ENCODE results near the gene STMN1.
"Not testable (repeated sequence)": the region's sequence is repeated elsewhere in the genome, so short reads cannot be mapped to it uniquely, and the experiment has no call there.

Gene STMN1

DNA sequence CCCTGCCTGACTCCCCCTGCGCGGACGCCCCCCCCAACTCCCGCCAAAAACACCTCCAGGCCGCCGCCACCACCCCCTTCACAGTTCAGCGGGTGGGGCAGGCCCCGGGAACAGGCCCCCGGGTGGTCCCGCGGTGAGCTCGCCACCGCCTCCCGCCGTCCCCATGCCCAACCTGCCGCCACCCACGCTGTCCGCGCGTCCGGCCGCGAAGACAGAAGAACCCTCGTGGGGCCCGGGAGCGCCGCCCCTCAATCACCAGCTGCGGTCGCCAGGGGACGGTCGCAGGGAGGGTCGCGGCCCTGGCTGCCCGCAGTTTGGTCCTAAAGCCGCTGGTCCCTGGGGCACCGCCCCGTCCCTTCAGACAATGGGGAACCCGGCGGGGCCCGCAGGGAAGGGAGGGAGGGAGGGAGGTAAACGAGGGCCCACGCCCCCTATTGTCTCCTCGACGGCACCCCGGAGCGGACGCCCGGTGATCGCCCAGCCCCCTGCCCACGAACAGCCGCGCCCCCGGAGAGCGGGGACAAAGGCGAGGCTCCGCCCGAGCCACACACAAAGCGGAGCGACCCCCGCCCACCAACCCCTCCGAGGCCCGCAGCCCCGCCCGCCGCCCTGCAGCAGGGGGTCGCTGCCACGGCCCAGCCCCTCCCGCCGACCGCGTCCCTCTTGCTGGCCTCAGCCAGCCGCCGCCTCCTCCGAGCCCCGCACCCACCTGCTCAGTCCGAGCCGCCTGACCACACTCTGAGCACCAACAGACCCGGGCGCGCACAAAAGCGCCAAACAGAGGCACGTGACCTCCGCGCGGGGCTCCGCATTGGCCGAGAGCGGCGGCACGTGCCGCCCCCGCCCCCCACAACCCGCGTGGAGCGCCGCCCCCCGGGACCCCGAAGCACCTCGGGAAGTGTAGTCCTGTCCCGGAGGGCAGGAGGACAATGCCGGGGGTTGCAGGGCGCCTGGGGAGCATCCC, at the start of gene STMN1:
STMN1 (minus strand) TSS at position 740 of the 964 bp plus-strand sequence. CDS start 1,743 bp downstream, outside the sequence.
- DNase-seq: peak; percentile 81

DNA sequence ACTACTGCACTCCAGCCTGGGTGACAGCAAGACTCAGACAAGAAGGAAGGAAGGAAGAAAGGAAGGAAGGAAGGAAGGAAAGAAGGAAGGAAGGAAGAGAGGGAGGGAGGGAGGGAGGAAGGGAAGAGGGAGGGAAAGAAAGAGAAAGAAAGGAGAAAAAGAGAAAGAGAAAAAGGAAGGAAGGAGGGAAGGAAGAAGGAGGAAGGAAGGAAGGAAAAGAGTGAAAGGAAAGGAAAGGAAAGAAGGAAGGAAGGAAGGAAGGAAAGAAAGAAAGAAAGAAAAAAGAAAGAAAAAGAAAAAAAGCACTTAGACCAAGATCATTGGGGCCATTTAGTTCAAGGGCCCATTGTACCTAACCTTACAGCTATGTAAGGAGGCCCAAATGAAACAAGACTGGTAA, 49.3 kb upstream of the STMN1 start:
- DNase-seq: no peak

DNA sequence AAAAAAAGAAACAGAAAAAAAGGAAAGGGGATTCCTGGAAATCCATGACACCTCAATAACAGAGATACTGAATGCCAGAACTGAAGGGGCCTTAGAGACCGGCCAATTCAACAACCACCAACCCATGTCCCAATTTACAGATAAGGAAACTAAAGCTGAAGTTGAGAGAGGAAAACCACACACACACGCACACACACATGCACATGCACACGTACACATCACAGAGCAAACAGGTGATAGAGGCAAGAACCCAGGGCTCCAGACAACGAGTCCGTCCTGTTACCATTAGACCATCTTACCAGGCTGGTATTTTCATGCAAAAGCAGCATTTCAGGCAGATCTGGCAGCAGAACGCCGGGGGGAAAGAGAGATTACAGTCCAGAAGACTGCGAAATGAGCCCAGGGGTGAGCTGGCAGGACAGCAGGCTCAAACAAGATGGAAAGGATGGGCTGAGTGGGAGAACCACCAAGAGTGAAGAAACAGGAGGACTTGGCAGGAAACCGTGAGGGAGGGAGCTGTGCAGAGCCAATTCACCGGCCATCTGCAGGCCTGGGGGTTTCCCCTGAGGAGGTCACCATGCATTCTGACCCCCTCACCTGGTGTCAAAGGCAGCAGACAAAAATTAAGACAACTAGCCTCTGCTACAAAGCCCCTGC, 48.2 kb upstream of the STMN1 start:
- no peak for DNase-seq

DNA sequence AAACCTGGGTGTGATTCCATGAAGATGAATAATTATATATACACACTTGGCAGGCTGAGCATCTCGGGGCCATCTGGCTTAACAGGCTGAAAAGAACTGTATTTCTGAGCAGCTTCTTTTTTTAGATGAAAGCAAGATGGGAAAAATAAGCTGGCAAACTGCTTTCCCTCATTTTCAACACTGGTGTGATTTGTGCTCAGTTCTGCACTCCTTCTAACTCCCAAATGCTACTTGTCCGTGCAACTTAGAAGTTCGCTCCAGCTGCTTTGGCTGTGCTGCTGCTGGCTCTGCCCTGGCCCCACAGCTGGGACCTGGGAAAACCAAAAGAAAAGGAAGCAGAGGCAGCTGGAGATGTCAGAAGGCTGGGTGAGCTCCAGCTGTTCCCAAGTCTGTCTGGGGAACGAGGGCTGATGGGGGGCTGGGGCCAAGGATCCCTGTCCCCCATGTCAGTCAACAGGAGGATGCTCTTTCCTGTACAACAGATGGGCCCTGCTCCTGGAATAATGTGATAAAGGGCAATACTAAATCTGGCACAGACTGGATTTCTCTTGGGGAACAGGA, 46.7 kb upstream of the STMN1 start:
- no peak for DNase-seq

DNA sequence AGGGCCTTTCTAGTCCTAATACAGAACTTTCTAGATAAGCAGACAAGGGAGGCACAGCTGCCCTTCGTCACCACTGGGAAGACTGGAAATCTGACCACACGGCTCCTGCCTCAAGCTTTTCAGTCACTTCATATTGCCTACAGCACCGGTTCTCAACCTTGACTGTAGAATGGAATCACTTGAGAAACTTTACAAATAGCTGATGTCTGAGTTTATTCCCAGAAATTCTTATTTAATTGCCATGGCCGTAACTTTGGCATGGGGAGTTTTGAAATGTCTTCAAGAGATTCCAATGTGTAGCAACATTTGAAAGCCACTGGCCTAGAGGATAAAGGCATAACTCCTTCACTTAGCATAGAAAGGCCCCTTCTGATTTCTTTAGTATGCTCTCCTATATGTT, 42.4 kb upstream of the STMN1 start:
- no peak for DNase-seq

DNA sequence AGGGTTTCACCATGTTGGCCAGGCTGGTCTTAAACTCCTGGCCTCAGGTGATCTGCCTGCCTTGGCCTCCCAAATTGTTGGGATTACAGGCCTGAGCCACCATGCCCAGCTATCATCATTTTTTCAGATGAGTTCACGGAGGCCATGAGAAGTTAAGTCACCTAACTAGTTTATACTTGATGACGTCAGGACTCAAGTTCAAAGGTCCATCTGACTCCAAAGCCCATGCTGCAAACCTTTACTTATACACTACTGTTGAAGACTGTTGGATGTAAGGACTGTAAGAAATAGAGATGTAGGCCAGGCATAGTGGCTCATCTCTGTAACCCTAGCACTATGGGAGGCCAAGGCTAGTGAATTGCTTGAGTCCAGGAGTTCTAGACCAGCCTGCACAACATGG, 40.8 kb upstream of the STMN1 start:
- DNase-seq: no peak

DNA sequence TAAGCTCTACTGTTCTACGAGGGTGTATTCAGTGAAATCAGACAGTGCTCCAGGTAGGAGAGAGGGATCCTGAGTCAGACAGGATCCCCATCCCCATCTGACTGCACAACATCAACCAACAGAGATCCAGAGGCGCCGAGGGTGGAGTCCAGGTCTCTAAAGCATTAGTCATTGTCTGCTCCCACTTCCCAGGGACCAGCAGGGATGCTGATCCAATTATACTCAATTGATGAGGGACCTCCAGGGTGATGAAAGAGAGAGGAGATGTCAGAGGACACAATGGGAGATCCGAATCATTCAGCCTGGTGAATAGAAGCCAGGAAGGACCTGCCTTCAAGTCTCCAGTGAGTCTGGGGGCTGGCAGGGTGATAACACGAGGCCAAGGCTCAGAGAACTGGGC, 39.5 kb upstream of the STMN1 start:
- DNase-seq: no peak

DNA sequence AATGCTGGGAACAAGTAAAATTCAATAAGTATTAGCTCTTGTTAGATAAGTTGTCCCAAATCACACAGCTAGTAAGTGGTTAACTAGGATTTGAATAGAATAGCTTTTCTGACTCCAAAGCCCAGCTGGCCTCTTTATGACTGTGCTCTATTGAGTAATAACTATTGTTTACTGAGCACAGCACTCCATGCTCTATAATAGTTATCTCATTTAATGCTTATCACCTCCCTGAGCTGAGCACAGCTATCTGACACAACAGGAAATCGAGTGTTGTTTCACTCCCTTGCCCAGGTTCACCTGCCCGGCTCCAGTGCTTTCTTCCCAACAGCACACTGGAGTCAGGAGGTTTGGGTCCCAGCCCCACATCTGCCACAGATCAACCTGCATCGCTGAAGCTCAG, 38.8 kb upstream of the STMN1 start:
- no peak for DNase-seq

DNA sequence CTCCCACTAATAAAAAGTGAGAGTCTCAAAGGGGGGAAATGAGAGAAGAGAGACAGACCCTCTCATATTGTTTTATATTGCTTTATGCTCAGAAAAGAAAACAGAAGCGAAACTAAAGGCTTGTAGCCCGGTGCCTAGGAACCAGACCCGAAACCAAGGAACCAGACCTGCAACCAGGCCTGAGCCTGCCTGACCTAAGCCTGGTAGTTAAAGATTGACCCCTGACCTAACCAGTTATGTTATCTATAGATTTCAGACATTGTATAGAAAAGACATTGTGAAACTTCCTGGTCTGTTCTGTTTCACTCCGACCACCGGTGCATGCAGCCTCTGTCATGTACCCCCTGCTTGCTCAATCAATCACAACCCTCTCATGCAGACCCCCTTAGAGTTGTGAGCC, 37.3 kb upstream of the STMN1 start:
- DNase-seq: not testable (repeated sequence)

DNA sequence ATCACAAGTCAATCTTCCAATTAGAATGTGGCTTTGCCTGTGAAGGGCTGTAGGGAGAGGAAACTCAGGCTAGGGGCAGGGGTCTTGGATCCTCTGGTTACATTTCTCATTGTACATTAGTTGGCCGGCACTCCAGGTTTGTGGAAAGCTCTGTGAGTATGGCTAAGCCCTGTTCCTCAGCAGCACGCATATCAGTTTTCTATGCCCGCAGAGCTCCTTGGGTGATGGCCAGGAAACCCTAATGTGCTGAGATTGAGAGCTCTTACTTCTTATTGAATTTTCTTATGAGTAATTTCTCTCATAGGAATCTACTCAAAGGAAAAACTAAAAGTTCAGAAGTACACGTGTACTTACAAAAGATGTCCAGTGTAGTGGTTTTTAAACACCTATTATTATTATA, 30.7 kb upstream of the STMN1 start:
- DNase-seq: no peak

DNA sequence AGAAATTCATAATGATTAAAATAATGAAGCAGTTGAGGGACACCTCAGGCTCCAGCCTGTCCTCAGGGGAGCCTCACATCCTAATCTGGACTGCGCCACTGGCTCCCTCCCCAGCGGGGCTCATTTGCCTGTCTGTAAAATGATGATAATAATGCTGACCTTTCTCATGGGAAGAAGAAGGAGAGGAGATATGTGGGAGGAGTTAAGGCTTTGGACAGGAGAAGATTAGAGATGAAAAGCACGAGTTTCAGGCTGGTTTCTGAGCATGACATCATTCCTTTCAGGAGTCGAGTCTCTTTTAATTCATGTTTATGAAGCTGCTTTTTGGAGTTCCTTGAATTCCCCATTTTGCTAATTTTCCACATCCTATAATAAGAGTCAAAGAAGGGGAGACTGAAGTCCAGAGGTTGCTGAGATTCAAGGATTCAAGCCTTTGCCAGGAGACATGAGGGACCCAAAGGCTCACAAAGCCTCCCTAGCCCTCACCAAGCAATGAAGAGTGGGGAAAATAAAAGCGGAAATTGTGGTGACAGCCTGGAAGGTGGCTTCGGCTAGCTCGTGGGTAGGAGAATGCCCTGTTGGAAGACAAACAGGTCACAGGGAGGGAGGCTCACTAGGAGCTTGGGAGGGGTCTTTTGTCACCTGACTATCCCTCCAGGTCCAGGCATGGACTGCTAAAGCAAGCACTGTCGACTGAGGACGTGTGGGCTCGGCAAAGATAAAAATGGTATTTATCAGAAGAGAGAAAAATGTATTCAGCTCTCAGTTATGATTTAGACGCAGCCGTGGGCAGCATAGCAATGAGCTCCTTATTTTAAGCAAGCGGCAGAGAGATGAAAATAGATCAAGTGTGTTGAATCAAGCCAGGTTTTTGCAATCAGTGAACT, 27.5 kb upstream of the STMN1 start:
- DNase-seq: no peak

DNA sequence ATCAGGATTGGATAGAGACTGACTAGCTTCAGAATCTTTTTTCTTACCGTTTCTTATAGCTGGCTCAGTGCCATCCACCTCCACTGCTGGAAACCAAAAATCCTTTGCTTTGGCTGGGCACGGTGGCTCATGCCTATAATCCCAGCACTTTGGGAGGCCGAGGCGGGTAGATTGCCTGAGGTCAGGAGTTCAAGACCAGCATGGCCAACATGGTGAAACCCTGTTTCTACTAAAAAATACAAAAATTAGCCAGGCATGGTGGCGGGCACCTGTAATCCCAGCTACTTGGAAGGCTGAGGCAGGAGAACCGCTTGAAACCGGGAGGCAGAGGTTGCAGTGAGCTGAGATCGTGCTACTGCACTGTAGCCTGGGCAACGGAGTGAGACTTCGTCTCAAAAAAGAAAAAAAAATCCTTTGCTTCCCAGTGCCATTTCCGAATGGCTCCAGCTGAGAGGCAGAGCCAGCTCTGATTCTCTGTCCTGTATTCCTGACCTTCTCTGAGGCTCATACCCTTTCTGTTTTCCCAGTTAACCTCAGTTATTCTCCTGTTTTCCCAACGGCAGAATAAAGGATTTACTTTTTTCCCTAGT, 26.7 kb upstream of the STMN1 start:
- DNase-seq: not testable (repeated sequence)

DNA sequence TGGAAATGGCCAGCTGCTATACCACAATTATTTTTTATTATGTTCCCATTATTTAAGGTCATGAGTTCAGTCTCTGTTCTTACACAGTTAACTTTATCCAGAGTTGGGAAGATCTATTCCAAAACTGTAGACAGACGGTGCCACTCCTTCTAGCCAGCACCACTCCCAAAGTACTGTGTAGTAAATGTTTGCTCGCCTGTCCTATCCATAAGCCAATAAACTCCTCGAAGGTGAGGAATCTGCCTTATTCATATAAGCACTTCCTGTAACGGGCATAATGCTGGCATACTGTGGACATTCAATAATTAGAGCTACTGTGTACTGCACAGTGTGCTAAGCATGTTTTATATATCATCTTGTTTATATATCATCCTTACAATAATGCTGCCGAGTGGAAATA, 26.1 kb upstream of the STMN1 start:
- DNase-seq: no peak

DNA sequence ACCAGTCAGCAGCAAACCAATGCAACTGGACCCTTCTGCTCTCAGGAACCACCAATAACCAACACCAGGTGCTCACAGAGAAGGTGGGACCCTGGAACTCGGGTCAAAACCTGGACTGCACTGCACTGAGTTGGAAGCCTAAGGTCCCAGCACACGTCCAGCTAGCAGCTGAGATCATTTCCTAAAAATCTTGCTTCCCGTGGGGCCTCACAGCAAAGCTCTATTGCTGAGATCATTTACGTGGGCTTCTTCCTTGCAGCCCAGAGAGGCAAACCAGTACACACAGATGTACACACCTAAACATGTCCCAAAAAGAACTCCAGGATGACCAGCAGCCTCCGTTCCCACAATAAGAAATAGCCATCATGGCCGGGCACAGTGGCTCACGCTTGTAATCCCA, 22.8 kb upstream of the STMN1 start:
- DNase-seq: no peak

DNA sequence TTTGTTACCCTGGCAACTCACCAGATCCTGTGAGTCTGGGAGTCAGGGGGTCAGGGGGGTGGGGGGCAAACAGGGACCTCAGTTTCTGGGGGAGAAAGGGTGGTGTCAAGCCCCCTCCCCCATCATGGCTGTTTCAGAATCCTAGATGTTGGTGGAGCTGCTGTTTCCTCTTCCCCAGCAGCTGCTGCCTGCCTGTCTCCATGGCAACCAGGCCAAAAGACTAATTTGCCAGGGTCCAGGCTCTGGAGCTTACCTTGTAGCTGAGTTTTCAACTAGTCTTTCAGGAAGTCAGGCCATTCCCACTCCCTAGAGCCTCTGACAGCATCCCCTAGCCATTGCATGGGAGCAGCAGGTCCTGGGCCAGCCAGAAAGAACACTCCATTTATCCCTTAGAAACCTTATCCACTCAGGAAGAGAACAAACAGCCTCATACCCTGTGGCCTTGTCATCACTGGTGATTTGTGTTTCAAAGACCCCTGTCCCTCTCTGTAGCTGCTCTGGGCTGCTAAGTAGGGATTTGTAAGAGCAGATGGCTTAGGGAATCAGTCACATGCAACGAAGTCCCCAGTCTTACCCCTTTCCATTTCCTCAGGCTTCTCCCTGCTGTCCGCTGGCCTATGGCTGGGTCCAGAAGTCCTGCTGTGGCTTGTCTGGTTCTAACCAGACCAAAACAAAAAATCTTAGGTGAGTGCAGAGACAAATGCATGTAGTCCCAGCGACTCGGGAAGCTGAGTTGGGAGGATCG, 21.5 kb upstream of the STMN1 start:
- no peak for DNase-seq

DNA sequence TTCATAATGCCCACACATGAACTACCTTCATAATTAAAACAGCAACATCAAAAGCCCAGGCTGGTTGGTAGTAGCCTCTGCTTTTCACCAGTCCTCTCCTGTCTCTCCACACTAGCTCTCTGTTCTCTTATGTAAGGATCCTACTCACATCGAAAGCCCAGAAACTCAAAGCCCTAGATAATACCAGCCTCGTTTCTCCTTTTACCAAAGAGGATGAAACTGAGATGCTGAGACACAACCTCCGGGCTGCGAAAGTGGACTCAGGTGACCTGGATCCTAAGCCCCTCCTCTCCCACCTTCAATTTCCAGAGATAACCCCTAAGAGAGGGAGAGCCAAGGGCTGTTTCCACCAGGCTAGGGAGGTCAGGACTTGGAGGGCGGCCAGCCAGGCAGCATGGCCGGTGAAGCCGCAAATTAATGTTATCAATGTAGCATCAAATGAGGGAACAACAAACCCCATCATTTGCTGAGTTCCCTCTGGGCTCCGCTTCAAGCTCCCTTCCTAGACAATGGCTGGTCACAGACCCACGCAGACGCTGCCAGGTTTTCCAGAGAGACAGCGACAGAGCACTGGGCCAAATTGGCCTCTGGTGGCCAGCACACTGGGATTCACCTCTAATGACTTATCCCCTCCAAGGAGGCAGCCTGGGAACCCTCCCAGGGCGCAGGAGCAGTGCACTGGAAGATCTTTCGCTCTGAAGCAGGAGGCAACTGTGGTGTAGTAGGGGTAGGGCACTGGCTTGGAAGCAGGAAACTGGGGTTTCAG, 20.7 kb upstream of the STMN1 start:
- no peak for DNase-seq

DNA sequence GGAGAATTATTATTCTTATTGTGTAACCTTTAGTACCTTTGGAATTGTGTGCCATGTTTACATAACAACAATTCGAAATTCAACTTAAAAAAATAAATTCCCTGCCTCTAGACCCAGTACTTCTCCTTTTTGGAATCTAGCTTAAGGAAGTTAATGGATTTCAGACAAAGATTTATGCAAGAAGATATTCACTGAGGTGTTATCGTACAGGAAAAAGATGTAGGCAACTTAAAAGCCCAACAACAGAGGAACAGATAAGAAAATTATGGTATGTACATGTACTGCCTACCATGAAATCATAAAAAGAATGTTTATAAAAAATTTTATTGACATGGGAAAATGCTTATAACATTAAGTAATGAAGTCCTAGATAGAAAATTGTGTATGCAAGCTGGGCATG, 18.2 kb upstream of the STMN1 start:
- no peak for DNase-seq

DNA sequence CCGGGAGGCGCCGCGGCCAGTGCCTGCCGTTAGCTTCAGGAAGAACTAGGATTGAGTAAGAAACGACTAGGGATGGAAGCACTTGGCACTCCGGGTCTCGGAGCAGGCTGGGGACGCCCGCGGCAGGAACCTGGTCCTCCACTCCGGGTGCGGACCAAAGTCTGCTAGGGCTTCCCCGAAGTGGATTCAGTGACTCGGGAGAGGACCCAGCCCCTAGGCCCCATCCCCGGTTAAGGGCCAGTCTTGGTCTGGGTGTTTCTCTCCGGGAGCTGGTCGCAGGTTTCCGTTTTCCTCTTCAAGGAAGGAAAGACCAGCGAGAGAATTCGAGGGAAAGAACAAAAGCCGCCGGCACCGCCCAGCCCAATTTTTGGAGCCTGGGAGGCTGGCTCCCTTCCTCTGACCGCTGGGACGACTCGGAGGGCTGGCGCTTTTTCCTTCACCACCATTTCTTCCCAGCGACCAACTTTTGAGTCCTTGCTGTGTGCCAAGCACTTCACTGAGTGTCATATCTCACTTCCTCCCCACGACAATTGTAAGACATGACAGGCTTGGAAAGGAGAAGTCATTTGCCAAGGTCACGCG, 16.8 kb upstream of the STMN1 start:
- DNase-seq: no peak

DNA sequence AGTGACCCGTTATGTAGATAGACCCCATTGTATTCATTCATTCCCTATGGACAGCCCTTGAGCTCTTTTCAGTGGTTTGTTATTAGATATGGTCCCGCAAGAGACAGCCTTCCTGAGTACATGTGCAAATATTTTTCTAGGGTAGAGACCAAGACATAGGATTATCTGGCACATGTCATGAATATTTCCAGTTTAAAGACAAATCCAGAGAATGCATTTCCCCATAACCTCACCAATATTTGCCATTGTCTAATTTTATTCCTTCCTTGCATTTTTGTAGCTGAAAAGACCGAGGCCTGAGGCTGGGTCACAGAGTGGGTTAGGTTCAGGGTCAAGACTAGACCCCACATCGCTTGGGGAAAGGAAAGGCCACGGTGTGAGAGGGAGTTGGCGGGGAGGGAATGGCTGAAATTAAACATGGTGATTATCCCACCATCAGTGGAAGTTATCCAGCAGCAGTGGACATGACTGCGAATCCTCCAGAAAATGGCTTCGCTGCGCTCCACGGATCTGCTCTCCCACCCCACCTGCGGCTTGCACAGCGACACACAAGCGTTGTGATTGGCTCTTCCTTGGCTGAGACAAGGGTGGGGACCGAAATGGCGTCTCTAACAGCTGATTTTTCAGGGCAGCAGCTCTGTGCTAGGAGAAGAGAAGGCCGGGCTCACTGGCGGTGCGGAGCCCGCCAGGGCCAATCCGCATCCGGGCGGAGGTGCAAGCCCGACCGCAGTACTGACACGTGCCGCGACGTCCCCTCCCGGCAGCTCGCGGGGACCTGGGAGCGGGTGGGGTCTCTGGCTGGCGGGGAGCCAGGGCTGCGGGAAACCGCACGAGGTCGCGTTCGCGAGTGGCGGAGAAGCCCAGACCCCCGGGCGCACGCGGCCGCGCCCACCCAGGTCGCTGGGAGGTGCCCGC, 16.1 kb upstream of the STMN1 start:
- no peak for DNase-seq

Measured in NCI-H1436 treated with DMSO at 0.1 percent for 48 hours (cell line).